HG02763 (cell line): ENCODE results near the gene TBX6.
A peak's percentile ranks its signal among the peaks of the same experiment; 100 is the strongest.

Experiments used
- ATAC-seq: cut with Tn5 transposase; IDR thresholded peaks from one replicate; pipeline ENCODE4 v1.9.1; 2021; ENCODE audit warnings: mild to moderate bottlenecking, moderate library complexity; ENCODE audit not compliant: unreplicated experiment

The TBX6 gene

GRCh38 chr16:30087181-30087898 lies 4.4 kb downstream of the TBX6 start:
- no peak for ATAC-seq

- ATAC-seq, result no peak
These were observed 5.2 kb downstream of the TBX6 start for GRCh38 chr16:30086291-30087140.

- ATAC-seq, result no peak
These were observed 5.9 kb downstream of the TBX6 start for GRCh38 chr16:30085820-30086219.

GRCh38 chr16:30085247-30085646 lies 6.5 kb downstream of the TBX6 start:
- no peak for ATAC-seq

GRCh38 chr16:30084816-30085159 lies 6.9 kb downstream of the TBX6 start:
- ATAC-seq, result no peak

GRCh38 chr16:30084096-30084815 lies 7.5 kb downstream of the TBX6 start:
- ATAC-seq, result no peak

GRCh38 chr16:30083216-30084055 lies 8.3 kb downstream of the TBX6 start:
- no peak for ATAC-seq

- ATAC-seq, result no peak
These were observed 9.1 kb downstream of the TBX6 start for GRCh38 chr16:30082545-30083090.

GRCh38 chr16:30079480-30079879 lies 12.2 kb downstream of the TBX6 start:
- no peak for ATAC-seq

GRCh38 chr16:30078744-30079143 lies 13.0 kb downstream of the TBX6 start:
- no peak for ATAC-seq

GRCh38 chr16:30077656-30078055 lies 14.1 kb downstream of the TBX6 start:
- ATAC-seq, result no peak

- ATAC-seq, result peak; percentile 14
These were observed 15.4 kb downstream of the TBX6 start for GRCh38 chr16:30076276-30076791.

- peak; percentile 82 for ATAC-seq
These were observed 16.0 kb downstream of the TBX6 start, which contains the start of gene PPP4C for GRCh38 chr16:30075503-30076275. Gene PPP4C (plus strand): TSS chr16:30075994. CDS start chr16:30076378, 384 bp downstream.

- no peak for ATAC-seq
These were observed 21.2 kb downstream of the TBX6 start for GRCh38 chr16:30070490-30070889.

GRCh38 chr16:30069611-30070462 lies 21.9 kb downstream of the TBX6 start:
- no peak for ATAC-seq

GRCh38 chr16:30068750-30069610 lies 22.7 kb downstream of the TBX6 start:
- ATAC-seq, result no peak

GRCh38 chr16:30068333-30068732 lies 23.4 kb downstream of the TBX6 start:
- ATAC-seq, result no peak

GRCh38 chr16:30067584-30067916 lies 24.2 kb downstream of the TBX6 start:
- ATAC-seq, result no peak
